ENCODE data around the gene TRABD2A.
"Not testable (repeated sequence)": the region's sequence is repeated elsewhere in the genome, so short reads cannot be mapped to it uniquely, and the experiment has no call there.

Gene TRABD2A

DNA sequence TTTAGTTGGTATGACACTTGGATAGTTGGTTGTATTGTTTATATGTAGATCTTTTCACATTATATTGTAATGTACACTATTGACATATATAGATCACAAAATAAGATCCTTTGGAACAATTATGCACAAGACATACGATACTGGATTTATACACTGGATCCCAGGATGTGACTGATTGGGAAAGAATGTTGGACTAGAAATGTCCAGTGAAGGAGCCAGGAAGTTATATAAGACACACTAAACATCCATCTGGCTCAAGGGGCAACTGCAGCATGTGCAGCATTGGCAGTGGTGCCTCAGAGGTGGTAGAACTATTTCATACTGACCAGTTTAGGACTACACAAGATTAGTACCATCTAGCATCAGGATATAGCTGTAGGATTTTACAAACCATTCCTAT is 104.9 kb downstream of the TRABD2A start:
- DNase-seq: no peak

DNA sequence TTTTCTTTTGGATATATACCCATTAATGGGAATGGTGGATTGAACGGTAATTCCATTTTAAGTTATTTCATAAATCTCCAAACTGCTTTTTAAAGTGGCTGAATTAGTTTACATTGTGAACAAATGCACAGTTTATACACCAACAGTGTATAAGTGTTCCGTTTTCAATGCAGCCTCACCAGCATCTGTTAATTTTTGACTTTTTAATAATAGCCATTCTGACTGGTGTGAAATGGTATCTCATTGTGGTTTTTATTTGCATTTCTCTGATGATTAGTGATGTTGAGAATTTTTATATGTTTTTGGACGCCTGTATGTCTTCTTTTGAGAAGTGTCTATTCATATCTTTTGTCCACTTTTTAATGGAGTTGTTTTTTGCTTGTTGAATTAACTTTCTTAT is 107.3 kb downstream of the TRABD2A start:
- not testable (repeated sequence) for DNase-seq

Data from fibroblast of skin of scalp (primary cell).